Activated CD8-positive, alpha-beta memory T cell treated with anti-CD3 and anti-CD28 coated beads for 24 hours (primary cell): Measurements from ENCODE around the gene FAHD2A.
"Not testable (repeated sequence)": the region's sequence is repeated elsewhere in the genome, so short reads cannot be mapped to it uniquely, and the experiment has no call there.

Source experiments
- DNase-seq: peaks from one replicate; pipeline ENCODE4 v3.0.0-alpha.2; 2020

Gene FAHD2A

GRCh38 chr2:95391641-95392310 lies 10.7 kb upstream of the FAHD2A start:
- no peak for DNase-seq

DNA sequence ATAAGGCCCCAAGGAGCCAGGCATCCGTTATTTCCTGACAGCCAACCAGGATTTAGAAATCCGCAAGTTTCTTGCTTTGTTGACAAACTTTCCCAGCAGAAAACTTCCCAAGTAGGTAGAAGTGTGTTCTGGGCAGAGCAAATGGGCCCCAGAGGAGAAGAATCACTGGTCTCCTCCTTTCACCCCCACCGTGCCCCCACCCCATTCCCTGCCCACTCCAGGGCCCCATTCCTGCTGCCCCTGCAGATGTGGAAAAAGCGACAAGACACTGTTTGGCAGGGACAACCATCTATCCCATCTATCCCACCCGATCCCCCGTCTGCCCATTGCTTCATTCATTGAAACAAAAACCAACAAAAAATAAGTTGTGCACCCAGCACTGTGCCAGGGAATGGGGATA lies 10.2 kb upstream of the FAHD2A start:
- no peak for DNase-seq

DNA sequence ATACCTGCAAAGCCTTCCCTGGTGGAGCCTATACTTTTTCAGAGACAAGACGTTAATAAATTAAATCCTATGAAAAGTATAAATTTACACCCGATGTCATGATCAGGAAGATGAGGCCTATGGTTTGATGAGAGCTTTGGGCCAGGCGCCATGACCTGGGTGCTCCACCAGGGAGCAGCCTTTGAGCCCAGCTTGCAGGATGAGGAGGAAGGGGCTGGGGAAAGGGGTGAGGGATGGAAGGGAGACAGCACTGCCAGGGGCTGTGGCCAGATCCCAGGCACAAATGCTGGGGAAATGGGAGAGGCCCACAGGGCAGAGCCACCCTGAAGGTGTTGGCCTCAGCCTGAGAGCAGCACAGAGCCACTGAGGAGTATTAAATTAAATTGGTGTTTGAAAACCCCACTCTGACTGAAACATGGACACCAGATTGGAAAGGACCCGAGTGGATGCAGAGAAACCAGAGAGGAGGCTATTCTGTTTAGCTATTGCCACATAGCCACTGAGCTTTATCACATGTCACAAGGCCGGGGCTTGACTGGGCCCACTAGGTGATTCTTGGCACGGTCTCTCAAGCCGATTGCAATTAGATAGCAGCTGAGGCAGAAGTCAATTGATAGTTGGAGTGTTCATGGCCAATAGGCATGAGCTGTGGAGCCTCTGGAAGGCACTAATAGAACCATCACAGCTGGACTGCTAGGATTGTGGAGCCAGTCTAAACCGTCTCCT lies 9.6 kb upstream of the FAHD2A start:
- no peak for DNase-seq

DNA sequence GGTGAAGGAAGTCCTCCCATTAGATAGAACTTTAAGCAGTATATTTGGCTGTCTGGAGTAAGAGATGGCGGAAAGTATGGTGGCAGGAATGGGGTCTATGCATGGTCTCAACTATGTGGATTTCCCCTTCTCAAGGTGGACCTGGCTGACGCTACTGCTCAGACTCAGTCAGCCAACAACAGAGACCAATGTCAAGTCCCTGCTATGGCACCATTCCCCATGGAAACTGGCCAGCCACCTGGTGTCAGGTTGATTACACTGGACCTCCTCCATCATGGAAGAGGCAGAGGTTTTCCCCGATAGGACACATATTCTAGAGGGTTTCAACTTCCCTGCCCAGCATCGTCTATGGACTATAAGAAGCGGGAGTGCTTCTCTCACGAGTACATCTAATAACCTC lies 8.6 kb upstream of the FAHD2A start:
- no peak for DNase-seq

DNA sequence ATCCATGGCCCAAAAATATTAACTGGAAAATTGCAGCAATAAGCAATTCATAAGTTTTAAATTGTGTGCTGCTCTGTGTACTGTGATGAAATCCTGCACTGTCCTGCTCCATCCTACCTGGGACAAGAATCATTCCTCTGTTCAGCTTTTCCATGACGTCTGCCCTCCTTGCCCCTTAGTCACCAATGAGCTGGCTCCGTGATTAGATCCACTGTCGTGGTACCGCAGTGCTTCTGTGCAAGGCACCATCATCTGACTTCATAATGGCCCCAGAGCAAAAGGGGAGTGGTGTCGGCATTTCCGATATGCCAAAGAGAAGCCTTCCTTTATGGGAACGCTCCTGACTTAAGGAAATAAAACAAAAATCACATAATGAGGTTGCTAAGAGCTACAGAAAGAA lies 3.4 kb upstream of the FAHD2A start:
- DNase-seq: no peak

DNA sequence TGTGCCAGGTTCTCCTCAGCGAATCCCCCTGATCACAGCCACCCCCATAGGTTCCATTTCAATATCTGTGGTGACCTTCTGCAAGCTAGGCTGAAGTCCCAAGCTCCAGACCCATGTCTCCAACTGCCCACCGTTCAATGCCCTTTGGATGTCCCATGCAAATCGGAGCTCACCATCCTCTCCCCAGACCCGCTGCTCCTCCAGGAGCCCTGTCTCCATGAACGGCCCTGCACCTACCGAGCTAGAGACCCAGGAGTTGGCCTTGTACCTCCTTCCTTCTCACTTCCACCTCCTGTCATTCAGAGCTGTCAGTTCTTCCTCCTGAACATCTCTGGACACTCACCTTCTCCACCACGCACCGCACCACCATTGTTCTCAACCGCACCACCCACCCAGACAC lies 1.0 kb upstream of the FAHD2A start:
- DNase-seq: no peak

GRCh38 chr2:95402004-95402369 lies 521 bp upstream of the FAHD2A start:
- DNase-seq: not testable (repeated sequence)

DNA sequence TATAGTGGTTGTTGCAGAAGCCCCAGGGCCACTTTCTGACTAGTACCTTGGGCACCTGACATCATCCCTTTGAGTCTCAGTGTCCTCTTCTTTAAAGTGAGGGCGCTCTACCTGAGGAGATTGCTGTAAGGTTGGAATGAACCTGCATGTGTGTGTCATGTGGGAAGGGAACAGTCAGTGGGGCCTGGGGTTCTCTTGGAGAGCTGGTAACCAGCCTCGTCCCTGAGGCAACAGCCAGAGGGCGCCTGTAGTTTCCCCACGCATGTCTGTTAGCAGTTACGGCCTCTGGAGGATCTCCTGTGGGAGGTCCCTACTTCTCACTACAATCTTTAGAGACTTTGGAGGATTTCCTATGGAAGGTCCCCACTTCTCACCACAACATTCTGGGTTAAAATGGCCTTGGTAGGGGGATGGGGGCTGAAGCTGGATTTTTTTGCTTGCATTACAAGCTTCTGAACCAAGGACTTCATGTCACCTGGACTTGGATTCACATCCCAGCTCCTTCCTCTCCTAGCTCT lies 755 bp downstream of the FAHD2A start:
- DNase-seq: peak; percentile 66

- not testable (repeated sequence) for DNase-seq
These were observed 1.3 kb downstream of the FAHD2A start for GRCh38 chr2:95403824-95404223.

- DNase-seq: not testable (repeated sequence)
These were observed 2.2 kb downstream of the FAHD2A start for GRCh38 chr2:95404676-95405075.

DNA sequence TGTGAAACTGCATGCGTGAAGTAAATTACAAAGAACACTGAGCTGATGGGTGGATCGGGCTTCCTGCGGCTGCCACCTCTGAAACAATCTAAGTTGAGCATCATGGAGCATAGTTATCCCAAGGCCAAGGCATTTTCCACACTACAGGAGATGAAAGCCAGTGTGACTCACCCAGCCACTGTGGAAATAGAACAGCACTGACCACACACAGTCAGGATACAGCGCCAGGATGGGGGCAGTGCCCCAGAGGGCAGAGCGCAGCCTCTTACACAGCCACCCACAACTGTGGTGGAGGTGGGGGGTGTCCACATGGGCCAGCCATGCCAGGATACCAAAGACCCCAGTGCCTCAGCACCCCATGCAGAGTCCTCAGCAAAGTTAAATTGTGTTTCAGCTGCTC lies 8.7 kb downstream of the FAHD2A start:
- DNase-seq: not testable (repeated sequence)

- DNase-seq: peak; percentile 83
These were observed 11.6 kb downstream of the FAHD2A start for GRCh38 chr2:95414015-95414594.

DNA sequence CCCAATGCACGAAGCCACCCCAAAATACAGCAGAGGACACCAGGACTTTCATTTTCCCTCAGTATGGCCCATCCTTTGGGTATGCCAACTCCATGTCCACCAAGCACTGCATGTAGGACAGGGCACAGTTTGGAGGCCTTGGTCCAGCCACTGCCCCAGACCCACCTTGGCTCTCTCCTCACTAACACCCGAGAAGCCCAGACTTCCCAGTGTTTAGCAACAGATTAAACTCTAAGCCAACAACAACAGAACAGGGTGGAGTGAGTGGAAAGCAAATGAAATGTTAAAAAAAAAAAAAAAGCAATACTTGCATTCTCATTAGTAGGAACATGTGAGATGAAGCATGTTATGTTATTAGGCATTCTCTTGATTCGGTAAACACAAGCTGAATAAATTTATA lies 12.6 kb downstream of the FAHD2A start:
- DNase-seq: not testable (repeated sequence)

- DNase-seq: not testable (repeated sequence)
These were observed 13.1 kb downstream of the FAHD2A start for GRCh38 chr2:95415561-95415960.

DNA sequence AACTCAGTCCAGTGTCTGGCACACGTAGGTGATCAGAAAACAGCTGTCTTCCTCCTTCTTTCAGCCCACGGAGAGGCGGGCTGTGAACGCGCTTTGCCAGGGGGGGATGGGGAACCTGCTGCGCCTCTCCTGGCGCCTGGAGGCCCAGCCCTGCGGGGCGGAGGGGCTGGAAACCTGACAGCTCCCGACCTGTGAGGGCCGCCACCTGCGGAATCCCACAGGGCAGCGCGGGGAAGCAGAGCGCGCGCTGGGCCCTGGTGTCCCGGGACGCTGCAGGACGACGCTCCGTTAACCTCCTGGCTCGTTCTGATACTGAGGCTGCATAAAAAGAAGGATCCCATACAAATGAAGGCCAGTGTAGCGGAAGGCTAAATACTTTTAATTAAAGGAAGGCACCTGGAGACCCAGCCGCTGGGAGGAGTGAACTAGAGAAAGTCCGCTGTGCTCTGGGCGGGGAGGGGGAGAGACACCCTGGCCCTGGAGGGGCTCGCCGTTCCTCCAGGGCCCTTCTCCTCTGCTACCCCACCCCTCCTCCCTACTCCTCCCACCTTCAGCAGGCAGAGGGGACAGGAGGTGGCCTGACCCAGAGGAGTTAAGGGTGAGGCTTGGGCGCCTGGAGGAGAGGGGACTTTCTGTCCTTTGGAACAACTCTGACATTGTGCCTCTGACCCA lies 24.8 kb downstream of the FAHD2A start:
- DNase-seq: not testable (repeated sequence)

DNA sequence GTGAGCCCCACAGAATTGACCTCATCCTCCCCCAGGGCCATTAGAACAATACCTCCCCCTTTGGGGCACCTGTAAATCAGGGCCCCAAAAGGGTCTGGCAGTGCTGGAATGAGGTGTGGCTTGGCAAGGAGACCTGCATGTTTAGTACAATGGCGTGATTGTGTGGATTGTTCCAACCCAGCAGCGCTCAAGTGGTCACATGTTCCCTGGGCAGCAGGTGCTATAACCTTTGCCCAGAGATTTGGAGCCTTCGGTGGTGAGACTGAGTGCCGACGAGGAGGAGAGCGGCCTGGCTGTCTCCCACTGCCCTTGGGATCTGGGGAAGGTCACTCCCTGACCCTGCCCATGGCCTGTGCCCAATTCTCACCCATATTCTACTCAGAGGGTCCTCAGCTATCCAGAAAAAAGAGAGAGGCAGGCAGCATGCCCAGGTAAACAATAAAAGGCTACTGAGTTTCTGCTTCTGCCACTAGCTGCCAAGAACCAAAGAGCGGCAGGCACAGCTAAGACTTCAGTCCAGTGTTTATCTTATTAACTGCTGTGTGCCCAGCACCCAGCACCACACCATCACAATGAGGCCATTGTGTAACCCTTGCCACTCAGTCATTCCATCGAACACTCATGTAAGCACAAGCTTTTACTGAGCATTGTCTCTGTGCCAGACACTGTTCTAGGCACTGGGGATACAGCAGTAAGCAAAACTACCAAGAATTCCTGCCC lies 27.4 kb downstream of the FAHD2A start:
- DNase-seq: not testable (repeated sequence)

- DNase-seq: not testable (repeated sequence)
These were observed 30.9 kb downstream of the FAHD2A start for GRCh38 chr2:95433373-95433772.

DNA sequence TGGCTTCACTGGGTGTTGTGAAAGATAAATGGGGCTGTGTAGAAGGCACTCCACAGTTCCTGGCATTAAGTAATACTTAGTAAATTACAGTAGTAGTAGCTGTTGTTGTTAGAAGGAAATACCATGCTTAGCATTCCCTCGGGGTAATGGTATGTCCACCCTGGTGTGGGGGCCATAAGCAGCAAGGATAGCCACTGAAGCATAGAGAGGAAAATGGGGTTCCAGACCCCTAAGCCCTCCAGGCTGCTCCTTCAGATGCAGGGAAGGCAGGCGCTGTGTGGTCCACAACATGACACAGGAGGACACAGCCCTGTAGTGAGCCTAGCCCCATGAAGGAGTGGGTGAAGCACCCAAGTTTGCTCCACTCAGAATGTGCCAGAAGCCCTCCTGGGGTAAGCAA lies 31.5 kb downstream of the FAHD2A start:
- DNase-seq: not testable (repeated sequence)

GRCh38 chr2:95434507-95435076 lies 32.1 kb downstream of the FAHD2A start:
- DNase-seq: not testable (repeated sequence)

GRCh38 chr2:95435162-95435871 lies 32.8 kb downstream of the FAHD2A start:
- not testable (repeated sequence) for DNase-seq

DNA sequence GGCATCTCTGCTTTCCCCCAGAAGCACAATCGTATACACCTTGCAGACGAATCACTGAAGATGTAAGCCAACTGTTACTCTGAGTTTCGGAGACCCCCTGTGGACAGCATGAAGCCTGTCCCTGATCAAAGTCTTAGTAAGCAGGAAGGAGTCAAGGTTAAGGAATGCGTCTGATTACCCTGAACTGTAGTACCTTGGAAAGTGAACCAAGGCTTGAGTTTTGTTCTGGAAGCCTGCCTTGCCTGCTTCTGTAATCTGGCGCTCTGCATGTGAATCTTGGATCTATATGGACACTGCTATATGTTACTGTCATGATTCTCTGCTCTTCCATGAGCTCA lies 33.3 kb downstream of the FAHD2A start:
- DNase-seq: not testable (repeated sequence)
